Measurements from ENCODE around the gene ONECUT1. TPM values are rescaled to one million over a fixed set of nuclear protein-coding genes. Genes with fewer than 3 reads are reported as not detected.

The ONECUT1 gene
- total RNA-seq, 2 experiments from 2014 or later, result not detected

GRCh38 chr15:52790941-52791751 is 1.0 kb upstream of the ONECUT1 start:
- H3K27ac Mint-ChIP-seq, result no peak overlapping the region
- DNase-seq, result peak; percentile 40
- peaks cover 91% of the 10 kb centered on the region for H3K27me3 Mint-ChIP-seq
- H3K9me3 Mint-ChIP-seq, result no peaks in the 10 kb centered on the region
- H3K36me3 Mint-ChIP-seq, result no peaks in the 10 kb centered on the region
- peaks cover 9% of the 10 kb centered on the region for H3K4me1 Mint-ChIP-seq
- ATAC-seq (ENCODE audit: low read depth), result no peak
- H3K4me3 Mint-ChIP-seq, result peak overlapping the region; percentile 55
- POLR2A ChIA-PET, result no interaction called here

GRCh38 chr15:52789601-52790168 is 451 bp downstream of the ONECUT1 start:
- peaks cover 6% of the 10 kb centered on the region for H3K4me1 Mint-ChIP-seq
- ATAC-seq (ENCODE audit: low read depth) (peak; percentile 15), DNase-seq (peak; percentile 41)
- H3K27me3 Mint-ChIP-seq, result peaks cover 90% of the 10 kb centered on the region
- peak overlapping the region; percentile 64 for H3K4me3 Mint-ChIP-seq
- H3K36me3 Mint-ChIP-seq, result no peaks in the 10 kb centered on the region
- POLR2A ChIA-PET, result no interaction called here
- no peak overlapping the region for H3K27ac Mint-ChIP-seq
- H3K9me3 Mint-ChIP-seq, result no peaks in the 10 kb centered on the region

GRCh38 chr15:52789008-52789600 is 1.0 kb downstream of the ONECUT1 start:
- Mint-ChIP-seq H3K36me3 (no peaks in the 10 kb centered on the region), H3K4me1 (peaks cover 6% of the 10 kb centered on the region), H3K9me3 (no peaks in the 10 kb centered on the region), H3K4me3 (peak overlapping the region; percentile 64), H3K27me3 (peaks cover 89% of the 10 kb centered on the region), H3K27ac (no peak overlapping the region)
- ATAC-seq (ENCODE audit: low read depth) (no peak), DNase-seq (no peak)
- POLR2A ChIA-PET, result no interaction called here

- Mint-ChIP-seq H3K27me3 (peaks cover 87% of the 10 kb centered on the region), H3K36me3 (no peaks in the 10 kb centered on the region), H3K4me1 (peaks cover 9% of the 10 kb centered on the region), H3K9me3 (no peaks in the 10 kb centered on the region), H3K4me3 (no peak overlapping the region), H3K27ac (no peak overlapping the region)
- DNase-seq, result peak; percentile 35
- no peak for ATAC-seq (ENCODE audit: low read depth)
- POLR2A ChIA-PET, result no interaction called here
These were observed 1.8 kb downstream of the ONECUT1 start for GRCh38 chr15:52788099-52788986.

GRCh38 chr15:52787549-52788098 is 2.5 kb downstream of the ONECUT1 start:
- no peak for DNase-seq
- H3K36me3 Mint-ChIP-seq, result no peaks in the 10 kb centered on the region
- POLR2A ChIA-PET, result no interaction called here
- peaks cover 10% of the 10 kb centered on the region for H3K4me1 Mint-ChIP-seq
- no peak overlapping the region for H3K4me3 Mint-ChIP-seq
- no peaks in the 10 kb centered on the region for H3K9me3 Mint-ChIP-seq
- ATAC-seq (ENCODE audit: low read depth), result no peak
- peaks cover 87% of the 10 kb centered on the region for H3K27me3 Mint-ChIP-seq
- no peak overlapping the region for H3K27ac Mint-ChIP-seq

GRCh38 chr15:52787123-52787503 is 3.0 kb downstream of the ONECUT1 start:
- Mint-ChIP-seq H3K4me3 (no peak overlapping the region), H3K27ac (no peak overlapping the region), H3K36me3 (no peaks in the 10 kb centered on the region), H3K27me3 (peaks cover 87% of the 10 kb centered on the region), H3K9me3 (no peaks in the 10 kb centered on the region), H3K4me1 (peaks cover 10% of the 10 kb centered on the region)
- ATAC-seq (ENCODE audit: low read depth), result no peak
- POLR2A ChIA-PET, result no interaction called here
- peak; percentile 37 for DNase-seq

- Mint-ChIP-seq H3K4me3 (no peak overlapping the region), H3K27ac (peak overlapping the region; percentile 63)
These were observed 3.6 kb downstream of the ONECUT1 start for GRCh38 chr15:52786436-52787122.

GRCh38 chr15:52785672-52786406 is 4.3 kb downstream of the ONECUT1 start:
- POLR2A ChIA-PET, result no interaction called here
- Mint-ChIP-seq H3K27me3 (peaks cover 87% of the 10 kb centered on the region), H3K4me1 (peaks cover 10% of the 10 kb centered on the region), H3K36me3 (no peaks in the 10 kb centered on the region), H3K4me3 (no peak overlapping the region), H3K9me3 (no peaks in the 10 kb centered on the region), H3K27ac (no peak overlapping the region)
- ATAC-seq (ENCODE audit: low read depth) (no peak), DNase-seq (no peak)

More at GRCh38 chr15:52786436-52787122, 3.6 kb downstream of the ONECUT1 start:
- peaks cover 87% of the 10 kb centered on the region for H3K27me3 Mint-ChIP-seq
- no peaks in the 10 kb centered on the region for H3K9me3 Mint-ChIP-seq
- ATAC-seq (ENCODE audit: low read depth) (no peak), DNase-seq (no peak)
- POLR2A ChIA-PET, result no interaction called here
- H3K36me3 Mint-ChIP-seq, result no peaks in the 10 kb centered on the region
- H3K4me1 Mint-ChIP-seq, result peaks cover 10% of the 10 kb centered on the region

- H3K4me3 Mint-ChIP-seq, result no peak overlapping the region
- H3K36me3 Mint-ChIP-seq, result no peaks in the 10 kb centered on the region
- no peaks in the 10 kb centered on the region for H3K9me3 Mint-ChIP-seq
- POLR2A ChIA-PET, result no interaction called here
- peaks cover 17% of the 10 kb centered on the region for H3K4me1 Mint-ChIP-seq
- ATAC-seq (ENCODE audit: low read depth) (no peak), DNase-seq (peak; percentile 37)
- no peak overlapping the region for H3K27ac Mint-ChIP-seq
- H3K27me3 Mint-ChIP-seq, result peaks cover 87% of the 10 kb centered on the region
These were observed 5.1 kb downstream of the ONECUT1 start for GRCh38 chr15:52784799-52785671.

GRCh38 chr15:52783929-52784798 is 6.0 kb downstream of the ONECUT1 start:
- H3K4me1 Mint-ChIP-seq, result peaks cover 15% of the 10 kb centered on the region
- no peaks in the 10 kb centered on the region for H3K9me3 Mint-ChIP-seq
- peak; percentile 57 for DNase-seq
- no peak overlapping the region for H3K27ac Mint-ChIP-seq
- H3K27me3 Mint-ChIP-seq, result peaks cover 82% of the 10 kb centered on the region
- POLR2A ChIA-PET, result no interaction called here
- H3K4me3 Mint-ChIP-seq, result no peak overlapping the region
- H3K36me3 Mint-ChIP-seq, result no peaks in the 10 kb centered on the region
- ATAC-seq (ENCODE audit: low read depth), result no peak
